Activated CD8-positive, alpha-beta T cell treated with anti-CD3 and anti-CD28 coated beads for 36 hours (primary cell): ENCODE data around the gene NAPG. TPM values are rescaled to one million over a fixed set of nuclear protein-coding genes. Genes with fewer than 3 reads are reported as not detected.
A peak's percentile ranks its signal among the peaks of the same experiment; 100 is the strongest.
"Not testable (repeated sequence)": the region's sequence is repeated elsewhere in the genome, so short reads cannot be mapped to it uniquely, and the experiment has no call there.

Source experiments
- ATAC-seq: fragments of 200-7000 bp; cut with Tn5 transposase; one replicate; pipeline ENCODE4 v1.10.0; 2021; ENCODE audit warnings: mild to moderate bottlenecking, moderate library complexity
- CTCF ChIA-PET: fragments of 350-600 bp; sonication (Branson Sonifier 250); formaldehyde crosslinking; loops from one replicate; lab custom pipeline; 2021; ENCODE audit warnings: antibody characterized with exemption; lab: Charles Lee
- POLR2A ChIA-PET: fragments of 350-600 bp; sonication (Branson Sonifier 250); formaldehyde crosslinking; loops from one replicate; lab custom pipeline; 2021; ENCODE audit warnings: antibody characterized with exemption; lab: Charles Lee
- DNase-seq: peaks from one replicate; pipeline ENCODE4 v3.0.0-alpha.2; 2020
- H3K27ac Mint-ChIP-seq: one replicate; pipeline ENCODE4 v1.8.0; 2021; ENCODE audit warnings: mild to moderate bottlenecking, mixed read lengths
- H3K27me3 Mint-ChIP-seq: one replicate; pipeline ENCODE4 v1.8.0; 2021; ENCODE audit warnings: mixed read lengths
- H3K36me3 Mint-ChIP-seq: one replicate; pipeline ENCODE4 v1.8.0; 2021; ENCODE audit warnings: low read depth, mixed read lengths
- H3K4me1 Mint-ChIP-seq: one replicate; pipeline ENCODE4 v1.8.0; 2021; ENCODE audit warnings: low read depth, mixed read lengths
- H3K4me3 Mint-ChIP-seq: one replicate; pipeline ENCODE4 v1.8.0; 2021; ENCODE audit warnings: mild to moderate bottlenecking, moderate library complexity, mixed read lengths
- H3K9me3 Mint-ChIP-seq: one replicate; pipeline ENCODE4 v1.8.0; 2021; ENCODE audit warnings: mixed read lengths
- CTCF ChIP-seq: fragments of 200-600 bp; IDR thresholded peaks from one replicate; pipeline ENCODE4 v1.8.0; 2022; ENCODE audit warnings: antibody characterized with exemption, mild to moderate bottlenecking
- intact Hi-C: fragments of 100-400 bp; cut with micrococcal nuclease; formaldehyde crosslinking; loops from one replicate; pipeline ENCODE4 v1.10.0; 2022
- total RNA-seq, 2 experiments: library from RNA; stranded (reverse); gene quantifications; one replicate each; pipeline ENCODE4 v1.2.3, GENCODE V29; 2021

NAPG gene
- total RNA-seq, 2 experiments from 2014 or later: 27.5 to 29.7 TPM

GRCh38 chr18:10546557-10547300 lies 20.9 kb downstream of the NAPG start:
- ATAC-seq: no peak
- Mint-ChIP-seq H3K4me3 (no peak overlapping the region), H3K4me1 (no peaks in the 10 kb centered on the region), H3K36me3 (peaks cover 40% of the 10 kb centered on the region), H3K27me3 (no peaks in the 10 kb centered on the region), H3K9me3 (no peaks in the 10 kb centered on the region), H3K27ac (no peak overlapping the region)
- intact Hi-C loops: no loop called here
- no peak for TF ChIP-seq CTCF
- ChIA-PET POLR2A (no interaction called here), CTCF (interaction anchor here (1.1 to 1.4 kb wide), 2 partner anchors 14 to 20 kb away, joined by 3 to 6 read pairs; no protein-coding TSS in a partner anchor)
- no peak for DNase-seq

- Mint-ChIP-seq H3K9me3 (no peaks in the 10 kb centered on the region), H3K36me3 (peaks cover 50% of the 10 kb centered on the region), H3K4me3 (no peak overlapping the region), H3K4me1 (no peaks in the 10 kb centered on the region), H3K27me3 (no peaks in the 10 kb centered on the region), H3K27ac (no peak overlapping the region)
- no peak for TF ChIP-seq CTCF
- intact Hi-C loops: no loop called here
- ATAC-seq: no peak
- CTCF ChIA-PET: interaction anchor here (1.0 kb wide), 1 partner anchor 8 kb away, joined by 3 read pairs; no protein-coding TSS in a partner anchor
- POLR2A ChIA-PET: interaction anchor here (0.5 to 1.1 kb wide), 2 partner anchors 14 to 786 kb away, joined by 3 read pairs; no protein-coding TSS in a partner anchor
- no peak for DNase-seq
Measured at GRCh38 chr18:10552226-10552625, 26.4 kb downstream of the NAPG start.

GRCh38 chr18:10556251-10556650 lies 30.4 kb downstream of the NAPG start:
- H3K4me3 Mint-ChIP-seq, H3K4me1 Mint-ChIP-seq, H3K9me3 Mint-ChIP-seq, H3K27ac Mint-ChIP-seq, ATAC-seq, intact Hi-C loops, DNase-seq, H3K27me3 Mint-ChIP-seq, CTCF ChIA-PET, POLR2A ChIA-PET: not testable (repeated sequence)
- H3K36me3 Mint-ChIP-seq: peaks cover 36% of the 10 kb centered on the region

- no peak for DNase-seq
- ATAC-seq: no peak
- Mint-ChIP-seq H3K36me3 (peaks cover 32% of the 10 kb centered on the region), H3K9me3 (no peaks in the 10 kb centered on the region), H3K4me1 (peaks cover 6% of the 10 kb centered on the region), H3K27ac (no peak overlapping the region), H3K27me3 (no peaks in the 10 kb centered on the region), H3K4me3 (no peak overlapping the region)
- no peak for TF ChIP-seq CTCF
- CTCF ChIA-PET: no interaction called here
- intact Hi-C loops: no loop called here
- POLR2A ChIA-PET: no interaction called here
Measured at GRCh38 chr18:10557085-10557677, 31.4 kb downstream of the NAPG start.

GRCh38 chr18:10558243-10558966 lies 32.6 kb downstream of the NAPG start:
- POLR2A ChIA-PET: interaction anchor here (0.6 kb wide), 1 partner anchor 14 kb away, joined by 3 read pairs; no protein-coding TSS in a partner anchor
- DNase-seq (no peak), ATAC-seq (no peak)
- CTCF ChIA-PET: interaction anchor here (1.0 to 2.7 kb wide), 3 partner anchors 13 to 596 kb away, joined by 4 to 12 read pairs (median 5); no protein-coding TSS in a partner anchor
- Mint-ChIP-seq H3K9me3 (no peaks in the 10 kb centered on the region), H3K36me3 (peaks cover 27% of the 10 kb centered on the region), H3K27ac (peak overlapping the region; percentile 20), H3K4me1 (peaks cover 6% of the 10 kb centered on the region), H3K4me3 (no peak overlapping the region), H3K27me3 (no peaks in the 10 kb centered on the region)
- TF ChIP-seq CTCF: no peak
- intact Hi-C loops: no loop called here
